HG03280 (cell line): Measurements from ENCODE around the gene LAMC2.
"Not testable (repeated sequence)": the region's sequence is repeated elsewhere in the genome, so short reads cannot be mapped to it uniquely, and the experiment has no call there.

Source experiments
- ATAC-seq: cut with Tn5 transposase; IDR thresholded peaks from one replicate; pipeline ENCODE4 v1.9.1; 2021; ENCODE audit warnings: mild to moderate bottlenecking, moderate library complexity; ENCODE audit not compliant: unreplicated experiment

LAMC2 gene

GRCh38 chr1:183236158-183236725, 50.2 kb downstream of the LAMC2 start:
- ATAC-seq = no peak

GRCh38 chr1:183237046-183237445, 51.0 kb downstream of the LAMC2 start:
- ATAC-seq = no peak

- ATAC-seq = no peak
Observed at GRCh38 chr1:183238071-183238470, 52.0 kb downstream of the LAMC2 start.

GRCh38 chr1:183239220-183239742, 53.2 kb downstream of the LAMC2 start:
- no peak for ATAC-seq

GRCh38 chr1:183239793-183240525, 53.9 kb downstream of the LAMC2 start:
- ATAC-seq = no peak

GRCh38 chr1:183240526-183240825, 54.4 kb downstream of the LAMC2 start:
- ATAC-seq = no peak

GRCh38 chr1:183240853-183241252, 54.8 kb downstream of the LAMC2 start:
- ATAC-seq = not testable (repeated sequence)

- no peak for ATAC-seq
Observed at GRCh38 chr1:183241471-183241870, 55.4 kb downstream of the LAMC2 start.

GRCh38 chr1:183242556-183242955, 56.5 kb downstream of the LAMC2 start:
- ATAC-seq = no peak

GRCh38 chr1:183243161-183244050, 57.3 kb downstream of the LAMC2 start:
- no peak for ATAC-seq

GRCh38 chr1:183244466-183244865, 58.4 kb downstream of the LAMC2 start:
- no peak for ATAC-seq

- ATAC-seq = no peak
Observed at GRCh38 chr1:183245357-183245756, 59.3 kb downstream of the LAMC2 start.

GRCh38 chr1:183246436-183246835, 60.4 kb downstream of the LAMC2 start:
- no peak for ATAC-seq

- no peak for ATAC-seq
Observed at GRCh38 chr1:183247066-183247465, 61.0 kb downstream of the LAMC2 start.

- no peak for ATAC-seq
Observed at GRCh38 chr1:183247484-183247883, 61.4 kb downstream of the LAMC2 start.

- no peak for ATAC-seq
Observed at GRCh38 chr1:183247931-183248330, 61.9 kb downstream of the LAMC2 start.

- ATAC-seq = no peak
Observed at GRCh38 chr1:183248989-183249691, 63.1 kb downstream of the LAMC2 start.

- no peak for ATAC-seq
Observed at GRCh38 chr1:183249941-183250452, 63.9 kb downstream of the LAMC2 start.

GRCh38 chr1:183251101-183251958, 65.3 kb downstream of the LAMC2 start:
- ATAC-seq = no peak

GRCh38 chr1:183251959-183252450, 65.9 kb downstream of the LAMC2 start:
- ATAC-seq = no peak
